ELR (cell line): ENCODE measurements around the gene DOCK10.
"Not testable (repeated sequence)": the region's sequence is repeated elsewhere in the genome, so short reads cannot be mapped to it uniquely, and the experiment has no call there.

Source experiments
- DNase-seq: peaks from one replicate; pipeline ENCODE4 v3.0.0-alpha.2; 2015; ENCODE audit warnings: low read depth

Gene DOCK10

GRCh38 chr2:224946895-224947294 lies 95.4 kb downstream of the DOCK10 start:
- peak; percentile 97 for DNase-seq

GRCh38 chr2:224944707-224945547 lies 97.3 kb downstream of the DOCK10 start:
- no peak for DNase-seq

- not testable (repeated sequence) for DNase-seq
Measured at GRCh38 chr2:224943601-224944041, 98.6 kb downstream of the DOCK10 start.

- DNase-seq, result no peak
Measured at GRCh38 chr2:224941960-224942359, 100.3 kb downstream of the DOCK10 start.

GRCh38 chr2:224940618-224941017 lies 101.7 kb downstream of the DOCK10 start:
- DNase-seq, result no peak

GRCh38 chr2:224938651-224939182 lies 103.6 kb downstream of the DOCK10 start:
- DNase-seq, result peak; percentile 32

GRCh38 chr2:224937887-224938286 lies 104.4 kb downstream of the DOCK10 start:
- no peak for DNase-seq

GRCh38 chr2:224934526-224935188 lies 107.6 kb downstream of the DOCK10 start:
- DNase-seq, result no peak

GRCh38 chr2:224933431-224933830 lies 108.8 kb downstream of the DOCK10 start:
- no peak for DNase-seq

- DNase-seq, result no peak
Measured at GRCh38 chr2:224932522-224932921, 109.7 kb downstream of the DOCK10 start.

GRCh38 chr2:224931956-224932355 lies 110.3 kb downstream of the DOCK10 start:
- DNase-seq, result no peak

GRCh38 chr2:224930990-224931389 lies 111.3 kb downstream of the DOCK10 start:
- no peak for DNase-seq

GRCh38 chr2:224930124-224930523 lies 112.1 kb downstream of the DOCK10 start:
- DNase-seq, result no peak

GRCh38 chr2:224929512-224929911 lies 112.8 kb downstream of the DOCK10 start:
- no peak for DNase-seq

GRCh38 chr2:224927646-224928173 lies 114.6 kb downstream of the DOCK10 start:
- peak; percentile 27 for DNase-seq

- DNase-seq, result no peak
Measured at GRCh38 chr2:224927011-224927410, 115.3 kb downstream of the DOCK10 start.

GRCh38 chr2:224925810-224926100 lies 116.5 kb downstream of the DOCK10 start:
- DNase-seq, result peak; percentile 55

GRCh38 chr2:224925061-224925809 lies 117.0 kb downstream of the DOCK10 start:
- no peak for DNase-seq

GRCh38 chr2:224924631-224925030 lies 117.6 kb downstream of the DOCK10 start:
- no peak for DNase-seq

GRCh38 chr2:224922142-224922727 lies 120.0 kb downstream of the DOCK10 start:
- no peak for DNase-seq

- DNase-seq, result no peak
Measured at GRCh38 chr2:224919472-224920110, 122.7 kb downstream of the DOCK10 start.
